ENCODE data around the gene SLC35D1. TPM values are rescaled to one million over a fixed set of nuclear protein-coding genes. Genes with fewer than 3 reads are reported as not detected.

The SLC35D1 gene
- total and polyA plus RNA-seq, 2 donors from 2014 or later, result 5.7 to 11.8 TPM

DNA sequence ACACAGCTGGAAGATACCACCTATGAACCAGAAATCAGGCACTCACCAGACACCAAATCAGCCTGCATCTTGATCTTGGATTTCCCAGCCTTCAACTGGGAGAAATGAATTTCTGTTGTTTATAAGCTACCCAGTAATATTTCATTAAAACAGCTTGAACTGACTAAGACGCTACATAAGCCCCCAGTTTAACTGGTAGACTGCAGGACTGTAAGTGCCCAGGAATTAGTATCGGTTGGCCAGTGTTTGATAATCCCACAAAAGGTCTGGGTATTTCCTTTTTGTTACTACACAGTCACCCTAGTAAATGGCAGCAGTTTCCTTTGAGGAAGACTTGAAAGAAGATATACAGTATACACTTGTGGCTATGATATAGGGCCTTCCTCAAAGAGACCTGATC is 7.3 kb upstream of the SLC35D1 start:
- intact Hi-C loops (cut with DNase I), result no loop called here
- FAIRE-seq, result no peak
- H3K36me3 ChIP-seq (ENCODE audit: control insufficient read depth in 2 of 3, insufficient read depth in 3 of 3, low read length in 3 of 3), result no peaks in the 10 kb centered on the region
- H3K9ac ChIP-seq (ENCODE audit: low read length in 3 of 3), result no peak overlapping the region
- no peaks in the 10 kb centered on the region for H3K9me3 ChIP-seq (ENCODE audit: control insufficient read depth in 2 of 3, insufficient read depth in 1 of 3, low read length in 3 of 3)
- H3K27ac ChIP-seq (ENCODE audit: low read depth in 2 of 2, low read length in 2 of 2), result no peak overlapping the region
- no peaks in the 10 kb centered on the region for H3K27me3 ChIP-seq (ENCODE audit: control insufficient read depth, insufficient read depth, low read length)
- H3K4me3 ChIP-seq (ENCODE audit: low read length in 3 of 3), result no peak overlapping the region
- DNase-seq, result no peak
- no peaks in the 10 kb centered on the region for H3K4me1 ChIP-seq (ENCODE audit: control insufficient read depth in 2 of 3, insufficient read depth in 2 of 3, low read depth in 1 of 3, low read length in 3 of 3)
- TF ChIP-seq, protein P1, sequence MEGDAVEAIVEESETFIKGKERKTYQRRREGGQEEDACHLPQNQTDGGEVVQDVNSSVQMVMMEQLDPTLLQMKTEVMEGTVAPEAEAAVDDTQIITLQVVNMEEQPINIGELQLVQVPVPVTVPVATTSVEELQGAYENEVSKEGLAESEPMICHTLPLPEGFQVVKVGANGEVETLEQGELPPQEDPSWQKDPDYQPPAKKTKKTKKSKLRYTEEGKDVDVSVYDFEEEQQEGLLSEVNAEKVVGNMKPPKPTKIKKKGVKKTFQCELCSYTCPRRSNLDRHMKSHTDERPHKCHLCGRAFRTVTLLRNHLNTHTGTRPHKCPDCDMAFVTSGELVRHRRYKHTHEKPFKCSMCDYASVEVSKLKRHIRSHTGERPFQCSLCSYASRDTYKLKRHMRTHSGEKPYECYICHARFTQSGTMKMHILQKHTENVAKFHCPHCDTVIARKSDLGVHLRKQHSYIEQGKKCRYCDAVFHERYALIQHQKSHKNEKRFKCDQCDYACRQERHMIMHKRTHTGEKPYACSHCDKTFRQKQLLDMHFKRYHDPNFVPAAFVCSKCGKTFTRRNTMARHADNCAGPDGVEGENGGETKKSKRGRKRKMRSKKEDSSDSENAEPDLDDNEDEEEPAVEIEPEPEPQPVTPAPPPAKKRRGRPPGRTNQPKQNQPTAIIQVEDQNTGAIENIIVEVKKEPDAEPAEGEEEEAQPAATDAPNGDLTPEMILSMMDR (IDR thresholded peaks at IDR 0.05; ENCODE audit: borderline replicate concordance, extremely low read depth, insufficient read depth), result no peak

DNA sequence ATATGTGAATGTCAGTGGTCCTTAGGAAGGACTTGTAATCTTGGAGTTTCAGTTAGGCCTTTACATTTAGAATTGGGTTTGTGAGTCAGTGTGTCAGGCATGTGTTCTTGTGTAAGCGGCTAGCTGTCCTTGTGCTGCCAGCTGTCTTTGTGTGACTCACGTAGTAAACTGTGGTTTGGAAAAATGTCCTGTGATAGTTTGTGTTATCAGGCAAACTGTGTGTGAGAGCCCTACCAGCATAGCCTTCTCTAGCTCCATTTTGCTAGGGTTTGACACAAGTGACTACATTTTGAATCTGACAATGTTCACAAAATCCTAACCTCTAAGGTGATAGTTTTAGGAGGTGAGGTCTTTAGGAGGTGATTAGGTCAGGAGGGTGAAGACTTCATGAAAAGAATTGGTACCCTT is 6.9 kb upstream of the SLC35D1 start:
- TF ChIP-seq, protein P1 (IDR thresholded peaks at IDR 0.05; ENCODE audit: borderline replicate concordance, extremely low read depth, insufficient read depth), result no peak
- FAIRE-seq (no peak), DNase-seq (no peak)
- H3K27ac ChIP-seq (ENCODE audit: low read depth in 2 of 2, low read length in 2 of 2), result no peak overlapping the region
- no peaks in the 10 kb centered on the region for H3K4me1 ChIP-seq (ENCODE audit: control insufficient read depth in 2 of 3, insufficient read depth in 2 of 3, low read depth in 1 of 3, low read length in 3 of 3)
- H3K27me3 ChIP-seq (ENCODE audit: control insufficient read depth, insufficient read depth, low read length), result no peaks in the 10 kb centered on the region
- H3K9me3 ChIP-seq (ENCODE audit: control insufficient read depth in 2 of 3, insufficient read depth in 1 of 3, low read length in 3 of 3), result no peaks in the 10 kb centered on the region
- no peaks in the 10 kb centered on the region for H3K36me3 ChIP-seq (ENCODE audit: control insufficient read depth in 2 of 3, insufficient read depth in 3 of 3, low read length in 3 of 3)
- no peak overlapping the region for H3K9ac ChIP-seq (ENCODE audit: low read length in 3 of 3)
- intact Hi-C loops (cut with DNase I), result no loop called here
- H3K4me3 ChIP-seq (ENCODE audit: low read length in 3 of 3), result no peak overlapping the region

DNA sequence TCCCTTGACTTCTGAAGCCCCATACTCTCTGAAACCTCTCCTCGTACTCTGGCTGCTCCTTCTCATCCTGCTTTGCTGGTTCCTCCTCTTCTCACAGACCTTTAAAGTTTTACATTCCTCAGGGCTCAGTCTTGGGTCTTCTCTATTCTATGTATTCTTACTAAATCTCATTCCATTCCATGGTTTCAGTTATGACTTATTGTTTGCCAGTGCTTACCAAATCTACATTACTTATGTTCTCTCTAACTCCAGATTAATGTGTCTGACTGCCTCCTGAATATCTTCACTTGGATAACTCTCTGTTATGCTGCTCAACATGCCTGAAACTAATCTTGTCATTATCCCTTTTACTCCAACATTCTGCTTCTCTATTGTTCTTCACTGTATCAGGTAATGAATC is 5.4 kb upstream of the SLC35D1 start:
- Histone ChIP-seq H3K4me3 (ENCODE audit: low read length in 3 of 3) (no peak overlapping the region), H3K27me3 (ENCODE audit: control insufficient read depth, insufficient read depth, low read length) (no peaks in the 10 kb centered on the region), H3K4me1 (ENCODE audit: control insufficient read depth in 2 of 3, insufficient read depth in 2 of 3, low read depth in 1 of 3, low read length in 3 of 3) (no peaks in the 10 kb centered on the region), H3K9me3 (ENCODE audit: control insufficient read depth in 2 of 3, insufficient read depth in 1 of 3, low read length in 3 of 3) (no peaks in the 10 kb centered on the region), H3K9ac (ENCODE audit: low read length in 3 of 3) (no peak overlapping the region), H3K27ac (ENCODE audit: low read depth in 2 of 2, low read length in 2 of 2) (no peak overlapping the region), H3K36me3 (ENCODE audit: control insufficient read depth in 2 of 3, insufficient read depth in 3 of 3, low read length in 3 of 3) (no peaks in the 10 kb centered on the region)
- TF ChIP-seq, protein P1 (IDR thresholded peaks at IDR 0.05; ENCODE audit: borderline replicate concordance, extremely low read depth, insufficient read depth), result no peak
- intact Hi-C loops (cut with DNase I), result no loop called here
- DNase-seq (no peak), FAIRE-seq (no peak)

DNA sequence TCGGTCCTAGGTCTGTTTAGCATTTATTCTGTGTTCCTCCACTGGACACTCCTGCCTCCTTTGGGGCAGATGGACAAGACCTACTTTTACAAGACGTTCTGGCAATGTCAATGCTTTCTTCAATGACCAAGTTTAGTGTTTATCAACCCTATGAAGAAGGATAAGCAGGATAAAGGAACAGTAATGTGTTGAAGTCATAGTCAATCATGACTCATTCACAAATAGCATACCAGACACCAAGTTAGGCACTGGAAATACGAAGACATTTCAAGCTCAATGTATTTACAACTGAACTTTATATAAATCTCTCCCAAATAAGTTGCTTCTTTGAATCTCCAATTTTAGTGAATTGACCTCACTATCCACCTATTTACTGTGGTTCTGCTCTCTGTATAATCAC is 4.8 kb upstream of the SLC35D1 start:
- Histone ChIP-seq H3K36me3 (ENCODE audit: control insufficient read depth in 2 of 3, insufficient read depth in 3 of 3, low read length in 3 of 3) (no peaks in the 10 kb centered on the region), H3K27me3 (ENCODE audit: control insufficient read depth, insufficient read depth, low read length) (no peaks in the 10 kb centered on the region), H3K9ac (ENCODE audit: low read length in 3 of 3) (no peak overlapping the region), H3K4me3 (ENCODE audit: low read length in 3 of 3) (no peak overlapping the region), H3K27ac (ENCODE audit: low read depth in 2 of 2, low read length in 2 of 2) (no peak overlapping the region), H3K4me1 (ENCODE audit: control insufficient read depth in 2 of 3, insufficient read depth in 2 of 3, low read depth in 1 of 3, low read length in 3 of 3) (no peaks in the 10 kb centered on the region), H3K9me3 (ENCODE audit: control insufficient read depth in 2 of 3, insufficient read depth in 1 of 3, low read length in 3 of 3) (no peaks in the 10 kb centered on the region)
- intact Hi-C loops (cut with DNase I), result no loop called here
- DNase-seq (no peak), FAIRE-seq (no peak)
- TF ChIP-seq, protein P1 (IDR thresholded peaks at IDR 0.05; ENCODE audit: borderline replicate concordance, extremely low read depth, insufficient read depth), result no peak

All from kidney (tissue), 14 donors.